BLaER1 treated with 17β-estradiol and CSF1 and Interleukin-3, amounts not matched to agents 10 nM and 100 nM (cell line): ENCODE measurements around the gene WNT11.

Experiments
- H3K27ac ChIP-seq, 11 experiments: shearing (Covaris generic); formaldehyde crosslinking; 2 replicates each; pipeline ENCODE4 v1.8.1; 2022
- H3K27me3 ChIP-seq, 11 experiments: shearing (Covaris generic); formaldehyde crosslinking; 2 replicates each; pipeline ENCODE4 v1.8.1; 2022
- H3K36me3 ChIP-seq, 11 experiments: shearing (Covaris generic); formaldehyde crosslinking; 2 replicates each; pipeline ENCODE4 v1.8.1; 2022
- H3K4me1 ChIP-seq, 10 experiments: shearing (Covaris generic); formaldehyde crosslinking; 2 replicates each; pipeline ENCODE4 v1.8.1; 2022
- H3K4me2 ChIP-seq, 11 experiments: shearing (Covaris generic); formaldehyde crosslinking; 2 replicates each; pipeline ENCODE4 v1.8.1; 2022
- H3K4me3 ChIP-seq, 10 experiments: shearing (Covaris generic); formaldehyde crosslinking; 2 replicates each; pipeline ENCODE4 v1.8.1; 2022
- H3K9ac ChIP-seq, 11 experiments: shearing (Covaris generic); formaldehyde crosslinking; 2 replicates each; pipeline ENCODE4 v1.8.1; 2022
- H3K9me3 ChIP-seq, 11 experiments: shearing (Covaris generic); formaldehyde crosslinking; replicated peaks in 1 of 11; 2 replicates each; pipeline ENCODE4 v1.8.1; 2022
- H4K20me1 ChIP-seq, 11 experiments: shearing (Covaris generic); formaldehyde crosslinking; 2 replicates each; pipeline ENCODE4 v1.8.1; 2022
- Cebpa-rat ChIP-seq, 11 experiments: shearing (Covaris generic); IDR thresholded peaks; 2 replicates each; pipeline ENCODE4 v1.8.1; 2022

Gene WNT11

GRCh38 chr11:76141901-76142588 lies 64.3 kb downstream of the WNT11 start:
- Histone ChIP-seq H3K4me1 (peaks cover 0 to 15% (median 11%) of the 10 kb centered on the region in 10 experiments; a peak in 12 of 20 replicates), H3K9me3 (no peaks in the 10 kb centered on the region), H3K27me3 (no peaks in the 10 kb centered on the region), H3K36me3 (peaks cover 28 to 47% (median 34%) of the 10 kb centered on the region in 11 experiments), H3K9ac (peak overlapping the region in 1 of 11 experiments; percentile 21; a peak in 1 of 22 replicates), H3K4me3 (no peak overlapping the region), H3K4me2 (peak overlapping the region in 7 of 11 experiments; percentile 30 to 61 (median 53); a peak in 14 of 22 replicates), H3K27ac (no peak overlapping the region), H4K20me1 (no peaks in the 10 kb centered on the region; a peak in 1 of 22 replicates)
- TF ChIP-seq Cebpa-rat (IDR thresholded peaks at IDR 0.05) = no peak

- Histone ChIP-seq H3K36me3 (peaks cover 30 to 55% (median 36%) of the 10 kb centered on the region in 11 experiments), H4K20me1 (no peaks in the 10 kb centered on the region; a peak in 1 of 22 replicates), H3K9me3 (no peaks in the 10 kb centered on the region), H3K9ac (no peak overlapping the region), H3K27ac (no peak overlapping the region), H3K4me3 (no peak overlapping the region), H3K4me2 (peak overlapping the region in 4 of 11 experiments; percentile 30 to 61 (median 57); a peak in 5 of 22 replicates), H3K4me1 (peaks cover 0 to 15% (median 11%) of the 10 kb centered on the region in 10 experiments; a peak in 12 of 20 replicates), H3K27me3 (no peaks in the 10 kb centered on the region)
- TF ChIP-seq Cebpa-rat (IDR thresholded peaks at IDR 0.05) = no peak
These were observed 65.3 kb downstream of the WNT11 start for GRCh38 chr11:76140912-76141574.

- TF ChIP-seq Cebpa-rat (IDR thresholded peaks at IDR 0.05) = no peak
- no peak overlapping the region for H3K4me3 ChIP-seq
- no peaks in the 10 kb centered on the region for H3K9me3 ChIP-seq
- no peak overlapping the region for H3K4me2 ChIP-seq
- H4K20me1 ChIP-seq = no peaks in the 10 kb centered on the region; a peak in 2 of 22 replicates
- H3K9ac ChIP-seq = no peak overlapping the region
- H3K36me3 ChIP-seq = peaks cover 30 to 71% (median 51%) of the 10 kb centered on the region in 11 experiments
- H3K27me3 ChIP-seq = no peaks in the 10 kb centered on the region
- no peak overlapping the region for H3K27ac ChIP-seq
- peaks cover 0 to 15% (median 11%) of the 10 kb centered on the region in 10 experiments; a peak in 12 of 20 replicates for H3K4me1 ChIP-seq
These were observed 67.0 kb downstream of the WNT11 start for GRCh38 chr11:76139314-76139713.
